Cerebellar nuclear complex (tissue), 1 donor: ENCODE results near the gene GLDC.
A peak's percentile ranks its signal among the peaks of the same experiment; 100 is the strongest.
"Not testable (repeated sequence)": the region's sequence is repeated elsewhere in the genome, so short reads cannot be mapped to it uniquely, and the experiment has no call there.

Experiments used
- DNase-seq, 2 experiments: peaks; one replicate each; lab custom pipeline; 2025; lab: John Stamatoyannopoulos, UW

The GLDC gene

GRCh38 chr9:6645355-6646292 lies at the start of gene GLDC:
TSS of gene GLDC (minus strand) at chr9:6645729. CDS start at chr9:6645499, 230 bp downstream.
- DNase-seq, result peak in 1 of 2 experiments; percentile 1

- DNase-seq, result no peak
These were observed 47.4 kb upstream of the GLDC start for GRCh38 chr9:6692881-6693361.

GRCh38 chr9:6692433-6692832 lies 46.9 kb upstream of the GLDC start:
- DNase-seq, result no peak

- not testable (repeated sequence) for DNase-seq
These were observed 45.1 kb upstream of the GLDC start for GRCh38 chr9:6690675-6691070.

GRCh38 chr9:6689893-6690674 lies 44.6 kb upstream of the GLDC start:
- no peak for DNase-seq

- DNase-seq, result no peak
These were observed 41.7 kb upstream of the GLDC start for GRCh38 chr9:6687180-6687579.

GRCh38 chr9:6686396-6686795 lies 40.9 kb upstream of the GLDC start:
- no peak for DNase-seq

- no peak for DNase-seq
These were observed 36.5 kb upstream of the GLDC start for GRCh38 chr9:6681957-6682501.

GRCh38 chr9:6681147-6681956 lies 35.8 kb upstream of the GLDC start:
- peak; percentile 23 to 84 for DNase-seq

- no peak for DNase-seq
These were observed 35.2 kb upstream of the GLDC start for GRCh38 chr9:6680797-6681146.

- no peak for DNase-seq
These were observed 32.3 kb upstream of the GLDC start for GRCh38 chr9:6677803-6678202.

GRCh38 chr9:6676254-6676921 lies 30.9 kb upstream of the GLDC start:
- DNase-seq, result no peak

GRCh38 chr9:6675268-6675667 lies 29.7 kb upstream of the GLDC start:
- no peak for DNase-seq

- DNase-seq, result no peak
These were observed 27.9 kb upstream of the GLDC start for GRCh38 chr9:6673326-6674025.

- no peak for DNase-seq
These were observed 26.6 kb upstream of the GLDC start for GRCh38 chr9:6672118-6672517.

- no peak for DNase-seq
These were observed 25.9 kb upstream of the GLDC start for GRCh38 chr9:6671416-6671815.

GRCh38 chr9:6669881-6670280 lies 24.4 kb upstream of the GLDC start:
- no peak for DNase-seq

- DNase-seq, result no peak
These were observed 22.2 kb upstream of the GLDC start for GRCh38 chr9:6667633-6668280.

- no peak for DNase-seq
These were observed 21.6 kb upstream of the GLDC start for GRCh38 chr9:6667080-6667479.

- no peak for DNase-seq
These were observed 20.1 kb upstream of the GLDC start for GRCh38 chr9:6665628-6666027.
